GM21619 (cell line): ENCODE results near the gene LGI2.
"Not testable (repeated sequence)": the region's sequence is repeated elsewhere in the genome, so short reads cannot be mapped to it uniquely, and the experiment has no call there.

Experiments
- ATAC-seq: cut with Tn5 transposase; IDR thresholded peaks from one replicate; pipeline ENCODE4 v1.9.1; 2021; ENCODE audit not compliant: unreplicated experiment

Gene LGI2

GRCh38 chr4:25030277-25031076 lies at the start of gene LGI2:
Gene LGI2 (minus strand): TSS chr4:25030946. CDS start chr4:25030693, 253 bp downstream.
- ATAC-seq, result no peak

GRCh38 chr4:25078523-25078922 lies 47.8 kb upstream of the LGI2 start:
- ATAC-seq, result no peak

- ATAC-seq, result no peak
Measured at GRCh38 chr4:25076625-25077398, 46.1 kb upstream of the LGI2 start.

- ATAC-seq, result no peak
Measured at GRCh38 chr4:25075851-25076250, 45.1 kb upstream of the LGI2 start.

- ATAC-seq, result no peak
Measured at GRCh38 chr4:25075129-25075528, 44.4 kb upstream of the LGI2 start.

GRCh38 chr4:25070545-25070944 lies 39.8 kb upstream of the LGI2 start:
- ATAC-seq, result no peak

- ATAC-seq, result no peak
Measured at GRCh38 chr4:25069014-25069413, 38.3 kb upstream of the LGI2 start.

- ATAC-seq, result no peak
Measured at GRCh38 chr4:25068386-25068785, 37.6 kb upstream of the LGI2 start.

GRCh38 chr4:25065932-25066590 lies 35.3 kb upstream of the LGI2 start:
- no peak for ATAC-seq

- ATAC-seq, result no peak
Measured at GRCh38 chr4:25065431-25065858, 34.7 kb upstream of the LGI2 start.

GRCh38 chr4:25064447-25064846 lies 33.7 kb upstream of the LGI2 start:
- not testable (repeated sequence) for ATAC-seq

- no peak for ATAC-seq
Measured at GRCh38 chr4:25063116-25063515, 32.4 kb upstream of the LGI2 start.

GRCh38 chr4:25062098-25062497 lies 31.4 kb upstream of the LGI2 start:
- ATAC-seq, result no peak

- ATAC-seq, result no peak
Measured at GRCh38 chr4:25061602-25062001, 30.9 kb upstream of the LGI2 start.

- ATAC-seq, result no peak
Measured at GRCh38 chr4:25060963-25061340, 30.2 kb upstream of the LGI2 start.

- ATAC-seq, result no peak
Measured at GRCh38 chr4:25060241-25060962, 29.7 kb upstream of the LGI2 start.

GRCh38 chr4:25059791-25060190 lies 29.0 kb upstream of the LGI2 start:
- no peak for ATAC-seq

- no peak for ATAC-seq
Measured at GRCh38 chr4:25058796-25059195, 28.1 kb upstream of the LGI2 start.

- no peak for ATAC-seq
Measured at GRCh38 chr4:25057299-25057698, 26.6 kb upstream of the LGI2 start.

- not testable (repeated sequence) for ATAC-seq
Measured at GRCh38 chr4:25052037-25052436, 21.3 kb upstream of the LGI2 start.

GRCh38 chr4:25051534-25051933 lies 20.8 kb upstream of the LGI2 start:
- ATAC-seq, result no peak
